Aorta (tissue), 5 donors: Measurements from ENCODE around the gene LRRFIP1. TPM values are rescaled to one million over a fixed set of nuclear protein-coding genes. Genes with fewer than 3 reads are reported as not detected.
"Not testable (repeated sequence)": the region's sequence is repeated elsewhere in the genome, so short reads cannot be mapped to it uniquely, and the experiment has no call there.

Experiments used
- ATAC-seq: fragments of 200-7000 bp; cut with Tn5 transposase; one replicate; pipeline ENCODE4 v1.9.1; 2022; ENCODE audit warnings: moderate library complexity; ENCODE audit not compliant: low FRiP score
- DNase-seq, 2 donors: peaks; one replicate each; pipeline ENCODE4 v3.0.0-alpha.2; 2020
- H3K27ac ChIP-seq, 2 donors: one replicate each; pipeline ENCODE4 v1.5.1; 2013; ENCODE audit warnings: low read length in 2 of 2, mild to moderate bottlenecking in 2 of 2, moderate library complexity in 2 of 2, control low read depth in 1 of 2, inconsistent platforms in 1 of 2, low read depth in 1 of 2
- H3K27me3 ChIP-seq, 2 donors: one replicate each; pipeline ENCODE4 v1.6.1; 2013; ENCODE audit warnings: control low read depth in 1 of 2, low read length in 1 of 2, mild to moderate bottlenecking in 1 of 2, moderate library complexity in 1 of 2; ENCODE audit not compliant: insufficient read depth in 2 of 2, control insufficient read depth in 1 of 2
- H3K36me3 ChIP-seq, 2 donors: one replicate each; pipeline ENCODE4 v1.6.1; 2013; ENCODE audit warnings: control low read depth in 1 of 2, low read length in 1 of 2, mild to moderate bottlenecking in 1 of 2; ENCODE audit not compliant: insufficient read depth in 2 of 2, control insufficient read depth in 1 of 2
- H3K4me1 ChIP-seq, 2 donors: one replicate each; pipeline ENCODE4 v1.6.1; 2013; ENCODE audit warnings: low read length in 2 of 2, control low read depth in 1 of 2, mild to moderate bottlenecking in 1 of 2, moderate library complexity in 1 of 2; ENCODE audit not compliant: insufficient read depth in 2 of 2, control insufficient read depth in 1 of 2
- H3K4me3 ChIP-seq, 2 donors: one replicate each; pipeline ENCODE4 v1.5.1; 2013; ENCODE audit warnings: low read length in 2 of 2, control low read depth in 1 of 2, mild to moderate bottlenecking in 1 of 2
- H3K9me3 ChIP-seq: one replicate; pipeline ENCODE4 v1.6.1; 2013; ENCODE audit warnings: mild to moderate bottlenecking, low read length; ENCODE audit not compliant: control insufficient read depth
- WGBS, 2 donors: extraction: QIAGEN DNeasy Blood & Tissue Kit; methylation state at CpG; one replicate each; pipeline ENCODE4 v1.1.7; 2013; 5-methylcytosine and 5-hydroxymethylcytosine counted together
- intact Hi-C, 2 donors: fragments of 100-400 bp; cut with DNase I; formaldehyde crosslinking; loops; one replicate each; pipeline versions ENCODE4 v1.14.2 to v1.15.0; 2022
- polyA plus RNA-seq, 2 donors: library from polyadenylated mRNA; stranded (reverse); fragments of 200-250 nt; gene quantifications; one replicate each; pipeline ENCODE4 v1.2.3, GENCODE V29; 2013
- total RNA-seq, 2 donors: library from RNA; stranded (reverse); fragmentation: NEBNext Ultra II Directional; extraction: Animal tissue kit (Norgen Biotek cat#: 25700); gene quantifications; one replicate each; pipeline ENCODE4 v1.2.1, GENCODE V29; 2021
- donor health status: healthy with polysubstance abuse.
- donor health status: Bipolar disorder and iron deficiency.
- donor health status: DM: no; HTN: no; CAD: no.
- donor health status: DM: no; HTN: no; CAD: no.
- donor health status: DM: yes; HTN: yes; CAD: no.

LRRFIP1 gene
- total and polyA plus RNA-seq, 4 donors = 100 to 348 (median 169) TPM

DNA sequence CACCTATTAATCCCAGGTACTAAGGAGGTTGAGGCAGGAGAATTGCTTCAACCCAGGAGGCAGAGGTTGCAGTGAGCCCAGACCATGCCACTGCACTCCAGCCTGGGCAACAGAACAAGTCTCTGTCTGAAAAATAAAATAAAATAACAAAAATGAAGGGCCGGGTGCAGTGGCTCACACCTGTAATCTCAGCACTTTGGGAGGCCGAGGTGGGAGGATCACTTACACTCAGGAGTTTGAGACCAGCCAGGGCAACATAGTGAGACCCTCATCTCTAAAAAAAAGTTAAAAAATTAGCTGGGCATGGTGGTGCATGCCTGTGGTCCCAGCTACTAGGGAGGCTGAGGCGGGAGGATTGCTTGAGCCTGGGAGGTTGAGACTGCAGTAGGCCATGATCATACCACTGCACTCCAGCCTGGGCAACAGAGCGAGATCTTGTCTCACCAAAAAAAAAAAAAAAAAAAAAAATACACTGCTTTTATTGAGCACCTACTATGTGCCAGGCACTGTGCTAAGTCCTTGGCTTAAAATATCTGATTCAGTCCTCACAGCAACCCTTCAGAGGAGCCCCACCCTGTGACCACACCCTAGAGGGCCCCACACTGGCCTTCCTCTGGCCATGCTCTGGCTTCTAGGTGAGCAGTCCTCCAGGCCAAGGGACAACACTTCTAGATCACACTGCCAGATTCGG, 31.4 kb upstream of the LRRFIP1 start:
- intact Hi-C loops = loop anchor here (2.0 to 5.0 kb wide), 3 partner anchors 76 to 141 kb away; no protein-coding TSS in a partner anchor
- H3K27ac ChIP-seq, H3K36me3 ChIP-seq, H3K4me1 ChIP-seq, H3K4me3 ChIP-seq, H3K27me3 ChIP-seq, ATAC-seq, H3K9me3 ChIP-seq: not testable (repeated sequence)
- peak in 1 of 2 donors; percentile 9 for DNase-seq
- 95 to 98% methylated on average over 5 of the region's 5 CpGs for WGBS, 2 donors

DNA sequence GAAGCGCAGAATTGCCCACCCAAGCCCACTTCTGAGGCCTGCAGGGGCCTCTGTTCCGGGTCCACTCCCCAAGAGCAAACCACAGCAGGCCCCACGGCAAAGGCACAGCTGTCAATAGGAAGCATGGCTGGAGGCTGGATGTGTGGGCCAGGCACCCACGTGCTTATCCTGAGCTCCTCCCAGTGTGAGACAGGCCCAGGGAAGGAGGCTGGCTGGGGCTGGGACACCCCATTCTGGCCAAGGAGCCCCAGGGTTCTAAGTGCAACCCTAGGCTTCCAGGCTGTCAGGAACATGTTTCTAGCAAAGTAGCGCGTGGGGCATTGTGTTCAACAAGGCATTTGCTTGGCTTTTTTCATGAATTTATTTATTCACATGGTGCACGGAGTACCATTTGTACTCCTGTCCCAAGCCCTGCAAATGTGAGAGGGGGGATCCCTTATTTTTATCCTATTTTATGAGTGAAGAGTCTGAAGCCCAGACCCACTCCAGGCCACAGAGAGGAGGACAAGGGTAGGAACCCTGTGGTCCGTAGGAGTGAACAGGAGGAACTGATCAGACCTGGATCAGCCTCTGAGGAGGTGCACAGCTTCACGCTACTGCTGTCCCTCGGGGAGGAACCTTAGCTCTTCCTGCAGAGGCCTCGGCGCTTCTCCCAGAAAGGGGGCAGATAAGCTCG, 30.7 kb upstream of the LRRFIP1 start:
- no peak for ATAC-seq
- intact Hi-C loops = loop anchor here (5.0 kb wide), 2 partner anchors 76 to 141 kb away; no protein-coding TSS in a partner anchor

DNA sequence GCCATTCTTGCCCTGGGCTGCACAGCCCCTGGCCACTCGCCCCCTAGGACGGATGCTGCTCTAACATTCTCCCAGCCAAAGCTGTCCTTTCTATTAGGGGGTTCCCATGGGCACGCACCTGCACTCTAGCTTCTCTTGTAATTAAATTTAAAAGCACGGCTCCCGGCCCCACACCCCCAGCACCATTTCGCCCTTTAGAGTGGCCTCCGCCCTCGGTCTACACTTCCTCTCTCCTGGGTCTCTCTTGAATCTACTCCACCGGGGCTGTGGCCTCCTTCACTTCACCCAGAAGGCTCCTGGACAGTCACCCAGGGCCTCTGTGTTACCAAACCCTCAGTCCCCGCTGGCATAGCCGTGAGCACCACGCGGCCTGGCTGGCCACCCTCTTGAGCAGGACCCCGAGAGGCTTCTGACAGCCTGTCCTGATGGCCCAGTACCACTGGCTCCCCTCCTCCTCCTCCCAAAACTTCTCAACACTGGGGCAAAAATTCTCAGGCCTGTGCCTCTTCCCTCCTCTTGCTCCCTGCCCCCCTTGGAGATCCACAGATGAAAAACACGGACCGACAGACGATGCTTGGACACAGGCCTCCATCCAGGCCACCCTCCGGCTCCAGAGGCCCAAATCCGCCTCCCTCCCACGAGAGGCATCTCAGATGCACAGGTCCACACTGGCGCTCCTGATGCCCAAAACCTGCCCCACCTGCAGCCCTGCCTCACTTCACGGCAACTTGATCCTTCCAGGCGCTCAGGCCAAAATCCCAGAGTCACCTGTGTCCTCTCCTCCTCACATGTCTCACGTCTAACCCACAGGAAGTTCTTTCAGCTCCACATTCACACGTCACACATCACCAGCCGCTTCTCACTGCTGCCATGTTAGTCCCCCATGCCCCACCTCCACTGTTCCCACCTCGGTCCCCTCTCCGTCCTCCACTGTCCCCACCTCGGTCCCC, 29.9 kb upstream of the LRRFIP1 start:
- Histone ChIP-seq H3K36me3 (no peaks in the 10 kb centered on the region), H3K9me3 (no peaks in the 10 kb centered on the region), H3K27ac (peak overlapping the region in 1 of 2 donors; percentile 7), H3K27me3 (no peaks in the 10 kb centered on the region), H3K4me1 (peaks cover 0 to 2% of the 10 kb centered on the region in 2 donors), H3K4me3 (no peak overlapping the region)
- DNase-seq (peak in 1 of 2 donors; percentile 67), ATAC-seq (no peak)
- WGBS, 2 donors = 94% methylated on average over 29 of the region's 29 CpGs
- intact Hi-C loops = loop anchor here (5.0 kb wide), 2 partner anchors 75 to 140 kb away; no protein-coding TSS in a partner anchor

More for the DNA sequence above, 30.7 kb upstream of the LRRFIP1 start:
- peak in 1 of 2 donors; percentile 69 for DNase-seq
- WGBS, 2 donors = 87 to 88% methylated on average over 13 of the region's 13 CpGs
- Histone ChIP-seq H3K27ac (peak overlapping the region in 1 of 2 donors; percentile 7), H3K27me3 (no peaks in the 10 kb centered on the region), H3K9me3 (no peaks in the 10 kb centered on the region), H3K36me3 (no peaks in the 10 kb centered on the region), H3K4me1 (peaks cover 0 to 2% of the 10 kb centered on the region in 2 donors), H3K4me3 (no peak overlapping the region)

DNA sequence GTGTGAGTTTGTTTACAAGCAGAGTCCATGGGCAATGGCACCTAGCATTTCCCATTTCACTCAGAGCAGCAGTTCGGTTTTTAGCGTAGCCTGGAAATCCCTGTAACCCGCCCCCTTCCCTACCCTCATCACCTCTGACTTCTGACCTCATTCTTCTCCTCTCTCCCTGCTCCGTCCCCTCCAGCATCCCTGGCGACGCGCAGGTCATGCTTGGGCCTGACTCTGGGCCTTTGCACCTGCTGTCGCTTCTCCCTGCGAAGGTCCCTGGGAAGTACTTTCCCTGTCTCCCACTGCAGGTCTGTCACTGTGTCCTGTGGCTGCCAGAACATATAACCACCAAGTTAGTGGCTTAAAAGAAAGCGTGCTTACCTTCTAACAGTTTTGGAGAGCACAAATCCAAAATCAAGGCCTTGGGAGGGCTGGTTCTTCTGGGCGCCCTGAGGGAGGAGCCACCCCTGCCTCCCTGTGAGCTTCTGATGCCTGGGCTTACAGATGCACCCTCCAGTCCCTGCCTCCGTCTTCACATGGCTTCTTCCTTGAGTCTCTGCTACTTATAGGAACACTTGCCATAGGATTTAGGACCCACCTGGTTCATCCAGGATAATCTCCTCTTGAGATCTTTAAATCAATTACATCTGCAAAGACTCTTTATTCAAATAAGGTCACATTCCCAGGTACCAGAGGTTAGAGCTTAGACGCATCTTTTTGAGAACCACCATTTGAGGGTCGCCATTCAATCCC, 28.7 kb upstream of the LRRFIP1 start:
- Histone ChIP-seq H3K9me3 (no peaks in the 10 kb centered on the region), H3K27ac (peak overlapping the region in 1 of 2 donors; percentile 14)

DNA sequence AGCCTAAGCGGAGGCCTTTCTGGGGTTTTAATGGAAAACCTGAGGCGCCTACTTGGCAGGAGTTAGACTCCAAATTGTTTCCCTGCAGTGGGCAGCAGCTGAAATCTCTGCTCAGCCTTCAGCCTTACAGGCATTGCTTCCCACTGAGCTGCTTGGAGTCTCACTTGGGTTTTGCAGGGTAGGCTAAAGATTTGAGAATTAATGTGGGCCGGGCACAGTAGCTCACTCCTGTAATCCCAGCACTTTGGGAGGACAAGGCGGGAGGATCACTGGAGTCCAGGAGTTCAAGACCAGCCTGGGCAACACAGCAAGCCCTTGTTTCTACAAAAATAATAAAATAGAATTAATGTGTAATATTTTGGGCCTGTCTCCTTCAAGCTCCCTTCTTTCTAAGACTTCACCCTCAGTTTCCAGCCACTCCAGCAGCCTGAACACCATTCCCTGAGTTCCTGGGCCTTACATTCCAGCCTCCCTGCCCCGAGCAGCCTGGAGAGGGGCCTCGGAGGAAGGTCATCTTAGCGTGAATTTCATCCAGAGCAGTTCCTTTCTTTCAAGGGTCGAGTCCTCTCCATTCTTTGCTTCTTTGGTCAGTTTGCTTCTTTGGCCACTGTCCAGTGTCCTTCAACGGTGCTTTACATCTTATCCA, 27.8 kb upstream of the LRRFIP1 start:
- intact Hi-C loops = loop anchor here (1.0 to 5.0 kb wide), 5 partner anchors 17 to 138 kb away; no protein-coding TSS in a partner anchor
- H3K9me3 ChIP-seq = no peaks in the 10 kb centered on the region
- peaks cover 0 to 2% of the 10 kb centered on the region in 2 donors for H3K4me1 ChIP-seq
- peak overlapping the region; percentile 71 to 73 for H3K27ac ChIP-seq
- no peaks in the 10 kb centered on the region for H3K36me3 ChIP-seq
- 47 to 54% methylated on average over 9 of the region's 9 CpGs for WGBS, 2 donors
- H3K4me3 ChIP-seq = no peak overlapping the region
- DNase-seq = no peak
- H3K27me3 ChIP-seq = no peaks in the 10 kb centered on the region
- ATAC-seq = no peak

More for the DNA sequence above, 28.7 kb upstream of the LRRFIP1 start:
- Histone ChIP-seq H3K27me3 (no peaks in the 10 kb centered on the region), H3K4me1 (peaks cover 0 to 2% of the 10 kb centered on the region in 2 donors), H3K36me3 (no peaks in the 10 kb centered on the region), H3K4me3 (no peak overlapping the region)
- ATAC-seq (no peak), DNase-seq (peak in 1 of 2 donors; percentile 64)
- intact Hi-C loops = loop anchor here (5.0 kb wide), 2 partner anchors 74 to 139 kb away; no protein-coding TSS in a partner anchor
- 89 to 92% methylated on average over 14 of the region's 14 CpGs for WGBS, 2 donors

DNA sequence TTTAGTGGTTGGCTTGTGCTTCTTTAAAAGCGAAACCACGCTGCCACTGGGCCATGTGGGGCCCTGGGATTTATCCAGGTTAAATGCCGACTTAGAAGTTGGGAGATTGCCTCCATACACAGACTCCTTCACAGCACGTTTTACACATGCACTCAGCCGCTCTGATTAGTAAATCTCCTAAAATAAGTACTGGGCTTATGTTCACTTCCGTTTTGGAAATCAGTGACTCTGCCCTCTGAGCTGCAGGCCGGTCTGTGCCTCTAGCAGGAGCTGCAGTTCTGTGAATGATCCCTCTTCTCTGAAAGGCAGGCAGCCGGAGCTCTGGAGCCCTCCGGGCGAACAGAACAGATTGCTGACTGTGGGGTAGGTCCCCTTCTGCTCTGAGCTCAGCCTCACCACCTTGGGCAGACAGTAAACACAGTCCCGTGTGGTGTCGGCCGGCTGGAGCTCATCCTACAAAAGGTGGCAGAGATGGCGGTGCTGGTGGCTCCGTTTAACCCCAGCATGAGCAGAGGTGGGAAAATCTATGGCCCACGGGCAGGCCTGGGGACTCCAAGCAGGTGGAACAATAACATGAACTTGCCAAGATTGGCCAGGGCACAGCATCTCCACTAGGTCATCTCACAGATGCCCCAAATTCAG, 27.1 kb upstream of the LRRFIP1 start:
- WGBS, 2 donors = 6% methylated on average over 16 of the region's 16 CpGs
- Histone ChIP-seq H3K27ac (peak overlapping the region; percentile 6 to 73), H3K4me1 (peaks cover 0 to 2% of the 10 kb centered on the region in 2 donors), H3K4me3 (no peak overlapping the region), H3K36me3 (no peaks in the 10 kb centered on the region), H3K9me3 (no peaks in the 10 kb centered on the region), H3K27me3 (no peaks in the 10 kb centered on the region)
- ATAC-seq = peak; percentile 82
- DNase-seq = peak in 1 of 2 donors; percentile 78
- intact Hi-C loops = loop anchor here (1.0 to 5.0 kb wide), 3 partner anchors 16 to 92 kb away; no protein-coding TSS in a partner anchor

DNA sequence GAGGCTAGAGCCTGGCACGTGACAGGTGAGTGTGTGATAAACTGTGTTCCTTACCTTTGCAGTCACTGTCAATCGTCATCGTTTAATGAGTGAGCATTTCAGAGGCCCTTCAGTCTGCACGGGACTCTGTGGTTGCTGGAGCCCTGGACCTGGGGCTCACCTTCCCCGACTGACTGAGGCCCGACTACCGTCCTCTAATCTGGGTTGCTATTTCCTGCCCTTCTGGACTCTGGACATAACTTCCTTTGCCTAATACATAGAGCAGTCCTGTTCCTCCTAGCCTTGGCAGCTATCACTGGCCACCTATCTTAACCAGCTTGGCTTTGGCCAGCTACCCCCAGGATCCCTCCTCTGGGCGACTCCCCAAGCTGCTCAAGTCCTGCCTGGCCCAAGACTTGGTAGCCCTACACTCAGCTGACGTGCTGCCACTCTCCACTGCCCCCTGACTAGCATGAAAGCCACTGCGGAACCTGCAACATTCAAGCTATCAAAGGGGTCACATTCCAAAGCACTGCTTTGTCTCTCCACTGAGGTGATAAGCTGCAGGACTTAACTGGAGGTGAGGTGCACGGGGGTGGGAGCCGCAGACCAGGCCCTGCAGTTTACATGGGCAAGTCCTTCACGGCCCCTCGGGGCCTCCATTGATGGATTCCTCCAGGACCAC, 25.8 kb upstream of the LRRFIP1 start:
- H3K9me3 ChIP-seq = no peaks in the 10 kb centered on the region
- ATAC-seq = no peak
- no peaks in the 10 kb centered on the region for H3K36me3 ChIP-seq
- 79 to 85% methylated on average over 14 of the region's 14 CpGs for WGBS, 2 donors
- H3K27me3 ChIP-seq = no peaks in the 10 kb centered on the region
- peak in 1 of 2 donors; percentile 69 for DNase-seq
- peaks cover 0 to 2% of the 10 kb centered on the region in 2 donors for H3K4me1 ChIP-seq
- intact Hi-C loops = loop anchor here (2.0 to 5.0 kb wide), 2 partner anchors 15 to 61 kb away; no protein-coding TSS in a partner anchor
- no peak overlapping the region for H3K4me3 ChIP-seq
- peak overlapping the region in 1 of 2 donors; percentile 73 for H3K27ac ChIP-seq
